A673 (cell line): Measurements from ENCODE around the gene SPON1. TPM values are rescaled to one million over a fixed set of nuclear protein-coding genes. Genes with fewer than 3 reads are reported as not detected.
"Not testable (repeated sequence)": the region's sequence is repeated elsewhere in the genome, so short reads cannot be mapped to it uniquely, and the experiment has no call there.

ENCODE experiments used
- BruUV-seq: library from RNA; stranded (reverse); fragments of 400-500 nt; replicated peaks from 2 replicates; lab custom pipeline; 2021; lab: Mats Ljungman, UMichigan
- CTCF ChIA-PET: fragments of 300-600 bp; sonication (Branson Sonifier 250); formaldehyde crosslinking; loops from one replicate; lab custom pipeline; 2022; ENCODE audit warnings: antibody characterized with exemption; lab: Charles Lee
- POLR2A ChIA-PET: fragments of 300-600 bp; sonication (Branson Sonifier 250); formaldehyde crosslinking; loops from one replicate; lab custom pipeline; 2022; ENCODE audit warnings: antibody characterized with exemption; ENCODE audit not compliant: low non-redundant PET; lab: Charles Lee
- DNase-seq: peaks from one replicate; pipeline ENCODE4 v3.0.0-alpha.2; 2015; ENCODE audit warnings: low spot score
- H3K27ac ChIP-seq: fragments of 200-600 bp; sonication (generic); 2 replicates; pipeline ENCODE4 v1.5.1; 2016; ENCODE audit warnings: mixed run types, low read depth, mild to moderate bottlenecking, mixed read lengths, antibody characterized with exemption, low read length; ENCODE audit not compliant: poor library complexity, severe bottlenecking
- H3K27me3 ChIP-seq: fragments of 200-600 bp; sonication (generic); replicated peaks from 2 replicates; pipeline ENCODE4 v1.6.1; 2017; ENCODE audit warnings: mixed run types, low read depth, mild to moderate bottlenecking, mixed read lengths, antibody characterized with exemption, low read length; ENCODE audit not compliant: insufficient read depth, poor library complexity
- H3K36me3 ChIP-seq: fragments of 200-600 bp; sonication (generic); 2 replicates; pipeline ENCODE4 v1.6.1; 2016; ENCODE audit warnings: mixed run types, mild to moderate bottlenecking, mixed read lengths, antibody characterized with exemption, low read length; ENCODE audit not compliant: insufficient read depth, poor library complexity, severe bottlenecking
- H3K4me1 ChIP-seq: fragments of 200-600 bp; sonication (generic); 2 replicates; pipeline ENCODE4 v1.6.1; 2017; ENCODE audit warnings: mixed run types, mild to moderate bottlenecking, mixed read lengths, antibody characterized with exemption, low read length; ENCODE audit not compliant: insufficient read depth, poor library complexity, severe bottlenecking
- H3K4me3 ChIP-seq: fragments of 200-600 bp; sonication (generic); 2 replicates; pipeline ENCODE4 v1.5.1; 2016; ENCODE audit warnings: low read depth, mixed run types, mild to moderate bottlenecking, mixed read lengths, low read length; ENCODE audit not compliant: poor library complexity, severe bottlenecking
- H3K9me3 ChIP-seq: fragments of 200-600 bp; sonication (generic); 2 replicates; pipeline ENCODE4 v1.6.1; 2016; ENCODE audit warnings: mixed run types, low read depth, mild to moderate bottlenecking, mixed read lengths, antibody characterized with exemption, low read length; ENCODE audit not compliant: poor library complexity, severe bottlenecking
- EZH2 ChIP-seq: fragments of 200-600 bp; sonication (generic); IDR thresholded peaks from 2 replicates; pipeline ENCODE4 v1.6.1; 2017; ENCODE audit warnings: borderline replicate concordance, low read depth, mild to moderate bottlenecking, mixed read lengths, antibody characterized with exemption, low read length; ENCODE audit not compliant: poor library complexity, severe bottlenecking
- intact Hi-C: fragments of 100-400 bp; cut with micrococcal nuclease; formaldehyde crosslinking; loops from one replicate; pipeline ENCODE4 v1.10.0; 2022; ENCODE audit not compliant: unreplicated experiment
- total RNA-seq: library from RNA; stranded (reverse); gene quantifications from 2 replicates; pipeline ENCODE4 v1.2.3, GENCODE V29; 2021
- TF ChIP-seq, protein P1 (sequence below): fragments of 300-800, 200-600 bp; sonication (generic); conservative IDR thresholded peaks from 2 replicates; pipeline ENCODE4 v1.5.1; 2017; ENCODE audit warnings: low read depth, mild to moderate bottlenecking, antibody characterized with exemption, low read length, moderate library complexity, mixed read lengths

SPON1 gene
- total RNA-seq, 1 experiment from 2014 or later = not detected

DNA sequence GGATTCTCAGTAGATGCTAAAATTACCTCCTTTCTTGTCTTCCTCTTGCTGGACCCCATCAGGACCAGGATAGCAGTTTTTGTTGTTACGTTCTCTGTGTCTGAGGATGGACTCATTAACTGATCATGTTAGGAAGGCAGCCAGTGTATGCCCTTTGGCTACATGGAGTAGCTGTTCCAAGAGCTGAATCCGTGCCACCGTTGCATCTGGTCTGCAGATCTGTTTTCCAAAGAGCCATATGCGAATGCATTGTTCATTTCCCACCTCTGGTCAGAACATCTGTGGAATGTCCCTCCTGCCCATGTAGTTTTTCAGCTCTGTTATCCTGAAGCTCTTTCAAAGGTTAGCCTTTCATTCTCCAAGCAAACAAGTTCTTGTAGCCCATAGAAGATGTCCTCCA is 188.4 kb downstream of the SPON1 start:
- DNase-seq = no peak
- CTCF ChIA-PET = no interaction called here
- intact Hi-C loops = no loop called here

DNA sequence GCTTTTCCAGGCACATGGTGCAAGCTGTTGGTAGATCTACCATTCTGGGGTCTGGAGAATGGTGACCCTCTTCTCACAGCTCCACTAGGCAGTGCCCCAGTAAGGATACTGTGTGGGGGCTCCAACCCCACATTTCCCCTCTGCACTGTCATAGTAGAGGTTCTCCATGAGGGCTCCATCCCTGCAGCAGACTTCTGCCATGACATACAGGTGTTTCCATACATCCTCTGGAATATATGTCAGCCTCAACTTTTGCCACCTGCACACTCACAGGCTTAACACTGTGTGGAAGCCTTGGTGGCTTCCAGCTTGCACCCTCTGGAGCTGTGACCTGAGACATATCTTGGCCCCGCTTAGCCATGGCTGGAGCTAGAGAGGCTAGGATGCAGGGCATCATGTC is 191.6 kb downstream of the SPON1 start:
- H3K9me3 ChIP-seq, DNase-seq, BruUV-seq, intact Hi-C loops, H3K4me3 ChIP-seq, H3K27ac ChIP-seq, H3K27me3 ChIP-seq, CTCF ChIA-PET, POLR2A ChIA-PET, H3K4me1 ChIP-seq, H3K36me3 ChIP-seq: not testable (repeated sequence)

More for the DNA sequence above, 188.4 kb downstream of the SPON1 start:
- no peak overlapping the region for H3K27ac ChIP-seq
- no peak overlapping the region for H3K4me3 ChIP-seq
- TF ChIP-seq, protein P1, sequence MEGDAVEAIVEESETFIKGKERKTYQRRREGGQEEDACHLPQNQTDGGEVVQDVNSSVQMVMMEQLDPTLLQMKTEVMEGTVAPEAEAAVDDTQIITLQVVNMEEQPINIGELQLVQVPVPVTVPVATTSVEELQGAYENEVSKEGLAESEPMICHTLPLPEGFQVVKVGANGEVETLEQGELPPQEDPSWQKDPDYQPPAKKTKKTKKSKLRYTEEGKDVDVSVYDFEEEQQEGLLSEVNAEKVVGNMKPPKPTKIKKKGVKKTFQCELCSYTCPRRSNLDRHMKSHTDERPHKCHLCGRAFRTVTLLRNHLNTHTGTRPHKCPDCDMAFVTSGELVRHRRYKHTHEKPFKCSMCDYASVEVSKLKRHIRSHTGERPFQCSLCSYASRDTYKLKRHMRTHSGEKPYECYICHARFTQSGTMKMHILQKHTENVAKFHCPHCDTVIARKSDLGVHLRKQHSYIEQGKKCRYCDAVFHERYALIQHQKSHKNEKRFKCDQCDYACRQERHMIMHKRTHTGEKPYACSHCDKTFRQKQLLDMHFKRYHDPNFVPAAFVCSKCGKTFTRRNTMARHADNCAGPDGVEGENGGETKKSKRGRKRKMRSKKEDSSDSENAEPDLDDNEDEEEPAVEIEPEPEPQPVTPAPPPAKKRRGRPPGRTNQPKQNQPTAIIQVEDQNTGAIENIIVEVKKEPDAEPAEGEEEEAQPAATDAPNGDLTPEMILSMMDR = no peak
- TF ChIP-seq EZH2 = no peak
- H3K9me3 ChIP-seq = no peaks in the 10 kb centered on the region
- POLR2A ChIA-PET = no interaction called here
- H3K27me3 ChIP-seq = peaks cover under 1% of the 10 kb centered on the region
- H3K4me1 ChIP-seq = no peaks in the 10 kb centered on the region
- BruUV-seq = no TSS peak
- no peaks in the 10 kb centered on the region for H3K36me3 ChIP-seq

DNA sequence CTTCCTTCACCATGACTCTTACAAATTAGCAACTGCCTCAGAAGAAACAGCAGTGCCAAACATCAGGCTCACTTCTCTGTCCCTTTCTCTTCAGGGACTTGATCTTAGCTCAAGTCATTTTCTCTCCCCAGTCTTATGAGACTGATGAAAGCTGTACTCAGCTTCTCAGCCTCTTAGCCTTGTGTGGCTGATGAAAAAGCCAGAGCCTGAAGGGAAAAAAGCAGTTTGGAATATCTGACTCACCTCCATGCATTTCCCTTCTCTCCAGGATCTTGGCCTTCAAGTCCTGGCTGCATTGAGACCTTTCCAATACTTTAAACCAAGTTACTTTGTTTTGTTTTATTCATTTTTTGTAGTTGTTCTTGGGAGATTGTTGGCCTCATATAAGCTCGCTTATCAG is 195.9 kb downstream of the SPON1 start:
- no peak overlapping the region for H3K27ac ChIP-seq
- intact Hi-C loops = no loop called here
- H3K4me1 ChIP-seq = no peaks in the 10 kb centered on the region
- TF ChIP-seq, protein P1 = no peak
- no peak for DNase-seq
- no TSS peak for BruUV-seq
- ChIA-PET CTCF (no interaction called here), POLR2A (no interaction called here)
- no peaks in the 10 kb centered on the region for H3K27me3 ChIP-seq
- H3K9me3 ChIP-seq = no peaks in the 10 kb centered on the region
- no peak overlapping the region for H3K4me3 ChIP-seq
- no peaks in the 10 kb centered on the region for H3K36me3 ChIP-seq

DNA sequence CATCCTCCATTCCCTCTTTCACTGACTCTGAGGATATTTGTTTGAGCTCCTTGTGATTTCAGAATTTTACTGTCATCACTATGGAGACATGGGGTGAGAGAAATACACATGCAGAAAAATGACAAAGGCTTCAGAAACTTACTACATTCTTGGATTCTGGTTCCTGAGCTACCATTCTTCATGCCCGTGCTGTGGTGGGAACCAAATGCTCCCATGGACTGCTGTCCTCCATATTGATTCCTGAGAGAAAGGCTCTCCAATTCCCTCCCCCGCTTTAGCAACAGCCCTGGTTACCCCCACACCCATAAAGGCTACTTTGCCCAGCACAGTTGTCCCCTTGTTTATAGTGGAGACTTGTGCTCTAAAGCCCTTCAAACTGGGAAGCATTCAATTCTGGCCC is 201.1 kb downstream of the SPON1 start:
- CTCF ChIA-PET = no interaction called here
- TF ChIP-seq, protein P1 = no peak
- TF ChIP-seq EZH2 = no peak
- no TSS peak for BruUV-seq
- POLR2A ChIA-PET = no interaction called here
- H3K9me3 ChIP-seq = no peaks in the 10 kb centered on the region
- no peak overlapping the region for H3K27ac ChIP-seq
- intact Hi-C loops = no loop called here
- H3K27me3 ChIP-seq = no peaks in the 10 kb centered on the region
- H3K4me3 ChIP-seq = no peak overlapping the region
- DNase-seq = no peak
- H3K36me3 ChIP-seq = no peaks in the 10 kb centered on the region
- no peaks in the 10 kb centered on the region for H3K4me1 ChIP-seq

DNA sequence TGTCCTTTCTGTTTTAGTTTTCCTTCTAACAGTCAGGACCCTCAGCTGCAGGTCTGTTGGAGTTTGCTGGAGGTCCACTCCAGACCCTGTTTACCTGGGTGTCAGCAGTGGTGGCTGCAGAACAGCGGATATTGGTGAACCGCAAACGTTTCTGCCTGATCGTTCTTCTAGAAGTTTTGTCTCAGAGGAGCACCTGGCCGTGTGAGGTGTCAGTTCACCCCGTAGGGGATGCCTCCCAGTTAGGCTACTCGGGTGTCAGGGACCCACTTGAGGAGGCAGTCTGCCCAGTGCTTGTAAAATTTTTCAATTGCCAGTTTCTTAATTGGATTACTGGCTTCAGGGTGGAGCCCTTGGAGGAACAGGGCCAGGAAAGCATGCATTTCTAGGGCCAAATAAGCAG is 211.2 kb downstream of the SPON1 start:
- H3K27me3 ChIP-seq, CTCF ChIA-PET, H3K27ac ChIP-seq, H3K9me3 ChIP-seq, DNase-seq, BruUV-seq, H3K36me3 ChIP-seq, H3K4me3 ChIP-seq, H3K4me1 ChIP-seq, POLR2A ChIA-PET, intact Hi-C loops: not testable (repeated sequence)
